ENCODE measurements around the gene TEX9.

TEX9 gene

DNA sequence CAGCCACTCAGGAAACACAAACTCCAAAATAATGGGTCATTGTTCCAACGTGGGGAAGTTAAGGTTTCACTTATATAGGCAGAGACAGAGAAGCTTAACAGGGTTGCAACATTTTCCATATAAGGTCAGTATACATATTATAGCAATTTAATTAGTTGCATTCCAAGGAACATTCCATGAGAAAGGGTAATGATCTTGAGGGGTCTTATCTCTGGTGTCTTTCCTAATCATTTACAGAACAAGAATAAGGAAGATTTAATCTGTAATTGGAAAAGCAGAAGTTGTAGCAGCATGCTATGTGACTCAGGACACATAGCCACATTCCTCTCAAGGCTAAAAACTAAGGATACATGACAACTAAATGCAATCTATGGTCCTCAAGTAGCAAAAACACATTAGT is 94.8 kb downstream of the TEX9 start:
- Histone ChIP-seq H3K27me3 (replicated peaks in 2 of 5; ENCODE audit: control insufficient read depth in 4 of 5, insufficient read depth in 5 of 5, low read length in 4 of 5) (no peaks in the 10 kb centered on the region), H3K4me3 (ENCODE audit: control insufficient read depth in 1 of 7, extremely low read depth in 1 of 7, insufficient read depth in 4 of 7, low read depth in 2 of 7, low read length in 6 of 7) (no peak overlapping the region), H3K27ac (ENCODE audit: insufficient read depth in 1 of 2, low read depth in 1 of 2, low read length in 2 of 2, poor library complexity in 1 of 2, severe bottlenecking in 2 of 2) (no peak overlapping the region), H3K4me1 (ENCODE audit: control extremely low read depth in 1 of 4, control insufficient read depth in 4 of 4, insufficient read depth in 4 of 4, low read length in 3 of 4) (peaks cover under 1 to 8% (median 6%) of the 10 kb centered on the region in 4 experiments), H3K36me3 (ENCODE audit: control insufficient read depth in 4 of 4, insufficient read depth in 4 of 4, low read length in 3 of 4) (no peaks in the 10 kb centered on the region), H3K9me3 (ENCODE audit: control extremely low read depth in 1 of 5, control insufficient read depth in 4 of 5, insufficient read depth in 2 of 5, low read depth in 1 of 5, low read length in 4 of 5) (no peaks in the 10 kb centered on the region)
- ChIA-PET CTCF (interaction anchor here (0.5 kb wide), 1 partner anchor 44 kb away, joined by 3 read pairs; no protein-coding TSS in a partner anchor), POLR2A (interaction anchor here (0.7 to 1.1 kb wide), 2 partner anchors 105 to 228 kb away, joined by 3 to 5 read pairs; no protein-coding TSS in a partner anchor)
- no CpG with 5 or more reads among the region's 1 CpG for WGBS (ENCODE audit: insufficient coverage)
- DNase-seq: peak in 2 of 3 donors; percentile 40 to 66

- Histone ChIP-seq H3K27me3 (replicated peaks in 2 of 5; ENCODE audit: control insufficient read depth in 4 of 5, insufficient read depth in 5 of 5, low read length in 4 of 5) (no peaks in the 10 kb centered on the region), H3K4me1 (ENCODE audit: control extremely low read depth in 1 of 4, control insufficient read depth in 4 of 4, insufficient read depth in 4 of 4, low read length in 3 of 4) (peaks cover 4 to 14% (median 10%) of the 10 kb centered on the region in 4 experiments), H3K4me3 (ENCODE audit: control insufficient read depth in 1 of 7, extremely low read depth in 1 of 7, insufficient read depth in 4 of 7, low read depth in 2 of 7, low read length in 6 of 7) (no peak overlapping the region), H3K36me3 (ENCODE audit: control insufficient read depth in 4 of 4, insufficient read depth in 4 of 4, low read length in 3 of 4) (no peaks in the 10 kb centered on the region), H3K9me3 (ENCODE audit: control extremely low read depth in 1 of 5, control insufficient read depth in 4 of 5, insufficient read depth in 2 of 5, low read depth in 1 of 5, low read length in 4 of 5) (no peaks in the 10 kb centered on the region), H3K27ac (ENCODE audit: insufficient read depth in 1 of 2, low read depth in 1 of 2, low read length in 2 of 2, poor library complexity in 1 of 2, severe bottlenecking in 2 of 2) (no peak overlapping the region)
- ChIA-PET CTCF (no interaction called here), POLR2A (interaction anchor here (1.1 kb wide), 1 partner anchor 106 kb away, joined by 5 read pairs; no protein-coding TSS in a partner anchor)
- no CpG with 5 or more reads among the region's 2 CpGs for WGBS (ENCODE audit: insufficient coverage)
- no peak for DNase-seq
Measured at GRCh38 chr15:56460947-56461346, 95.7 kb downstream of the TEX9 start.

- Histone ChIP-seq H3K4me3 (ENCODE audit: control insufficient read depth in 1 of 7, extremely low read depth in 1 of 7, insufficient read depth in 4 of 7, low read depth in 2 of 7, low read length in 6 of 7) (peak within 1 kb of the TSS; percentile 18 to 98 (median 78)), H3K27ac (ENCODE audit: insufficient read depth in 1 of 2, low read depth in 1 of 2, low read length in 2 of 2, poor library complexity in 1 of 2, severe bottlenecking in 2 of 2) (peak within 1 kb of the TSS; percentile 83 to 93), H3K9me3 (ENCODE audit: control extremely low read depth in 1 of 5, control insufficient read depth in 4 of 5, insufficient read depth in 2 of 5, low read depth in 1 of 5, low read length in 4 of 5) (no peaks in the 10 kb centered on the region), H3K36me3 (ENCODE audit: control insufficient read depth in 4 of 4, insufficient read depth in 4 of 4, low read length in 3 of 4) (no peaks in the 10 kb centered on the region), H3K4me1 (ENCODE audit: control extremely low read depth in 1 of 4, control insufficient read depth in 4 of 4, insufficient read depth in 4 of 4, low read length in 3 of 4) (peaks cover 8 to 30% (median 20%) of the 10 kb centered on the region in 4 experiments), H3K27me3 (replicated peaks in 2 of 5; ENCODE audit: control insufficient read depth in 4 of 5, insufficient read depth in 5 of 5, low read length in 4 of 5) (no peaks in the 10 kb centered on the region)
- DNase-seq: peak; percentile 97 to 99 (median 99)
- ChIA-PET CTCF (interaction anchor here (1.0 kb wide), 1 partner anchor 10 kb away, joined by 3 read pairs; no protein-coding TSS in a partner anchor), POLR2A (no interaction called here)
- WGBS (ENCODE audit: insufficient coverage): 2% methylated on average over 37 of the region's 38 CpGs
Measured at GRCh38 chr15:56464893-56465520, 99.8 kb downstream of the TEX9 start, which contains the start of gene MNS1. Gene MNS1 (minus strand): TSS chr15:56465137. CDS start chr15:56464972, 165 bp downstream.

DNA sequence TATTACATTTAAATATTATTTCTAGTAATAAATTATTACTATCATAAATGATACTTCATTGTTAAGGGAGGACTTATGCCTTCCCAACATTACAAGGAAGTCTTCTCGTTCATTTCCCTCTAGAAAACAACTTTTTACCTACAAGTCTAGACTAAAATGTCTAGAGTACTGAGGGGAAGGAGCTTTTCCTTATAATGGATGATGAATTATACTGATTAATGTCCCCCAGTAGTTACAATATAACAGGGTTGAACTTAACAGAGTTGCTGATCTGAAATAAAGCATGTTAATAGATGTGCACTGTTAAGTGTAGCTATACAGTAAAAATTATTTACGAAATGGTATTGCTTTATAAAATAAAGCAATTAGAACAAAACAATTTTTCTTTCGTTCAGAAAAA is 102.4 kb downstream of the TEX9 start:
- CTCF ChIA-PET: no interaction called here

GRCh38 chr15:56468401-56468800 is 103.2 kb downstream of the TEX9 start:
- Histone ChIP-seq H3K4me1 (ENCODE audit: control extremely low read depth in 1 of 4, control insufficient read depth in 4 of 4, insufficient read depth in 4 of 4, low read length in 3 of 4) (peaks cover 8 to 30% (median 20%) of the 10 kb centered on the region in 4 experiments), H3K9me3 (ENCODE audit: control extremely low read depth in 1 of 5, control insufficient read depth in 4 of 5, insufficient read depth in 2 of 5, low read depth in 1 of 5, low read length in 4 of 5) (no peaks in the 10 kb centered on the region), H3K36me3 (ENCODE audit: control insufficient read depth in 4 of 4, insufficient read depth in 4 of 4, low read length in 3 of 4) (no peaks in the 10 kb centered on the region), H3K27me3 (replicated peaks in 2 of 5; ENCODE audit: control insufficient read depth in 4 of 5, insufficient read depth in 5 of 5, low read length in 4 of 5) (no peaks in the 10 kb centered on the region), H3K27ac (ENCODE audit: insufficient read depth in 1 of 2, low read depth in 1 of 2, low read length in 2 of 2, poor library complexity in 1 of 2, severe bottlenecking in 2 of 2) (peak overlapping the region; percentile 65 to 79), H3K4me3 (ENCODE audit: control insufficient read depth in 1 of 7, extremely low read depth in 1 of 7, insufficient read depth in 4 of 7, low read depth in 2 of 7, low read length in 6 of 7) (peak overlapping the region in 6 of 7 experiments; percentile 48 to 74 (median 51))
- WGBS (ENCODE audit: insufficient coverage): no CpG with 5 or more reads among the region's 2 CpGs
- peak; percentile 38 to 79 (median 73) for DNase-seq
- CTCF ChIA-PET: interaction anchor here (1.0 to 2.6 kb wide), 2 partner anchors 23 to 39 kb away, joined by 3 to 8 read pairs; no protein-coding TSS in a partner anchor
- POLR2A ChIA-PET: no interaction called here

More for the DNA sequence above, 102.4 kb downstream of the TEX9 start:
- H3K36me3 ChIP-seq (ENCODE audit: control insufficient read depth in 4 of 4, insufficient read depth in 4 of 4, low read length in 3 of 4): no peaks in the 10 kb centered on the region
- H3K4me1 ChIP-seq (ENCODE audit: control extremely low read depth in 1 of 4, control insufficient read depth in 4 of 4, insufficient read depth in 4 of 4, low read length in 3 of 4): peaks cover 8 to 30% (median 20%) of the 10 kb centered on the region in 4 experiments
- no peaks in the 10 kb centered on the region for H3K27me3 ChIP-seq (replicated peaks in 2 of 5; ENCODE audit: control insufficient read depth in 4 of 5, insufficient read depth in 5 of 5, low read length in 4 of 5)
- H3K4me3 ChIP-seq (ENCODE audit: control insufficient read depth in 1 of 7, extremely low read depth in 1 of 7, insufficient read depth in 4 of 7, low read depth in 2 of 7, low read length in 6 of 7): no peak overlapping the region
- no peak overlapping the region for H3K27ac ChIP-seq (ENCODE audit: insufficient read depth in 1 of 2, low read depth in 1 of 2, low read length in 2 of 2, poor library complexity in 1 of 2, severe bottlenecking in 2 of 2)
- WGBS (ENCODE audit: insufficient coverage): no CpG with 5 or more reads among the region's 3 CpGs
- no peak for DNase-seq
- H3K9me3 ChIP-seq (ENCODE audit: control extremely low read depth in 1 of 5, control insufficient read depth in 4 of 5, insufficient read depth in 2 of 5, low read depth in 1 of 5, low read length in 4 of 5): no peaks in the 10 kb centered on the region
- POLR2A ChIA-PET: no interaction called here

DNA sequence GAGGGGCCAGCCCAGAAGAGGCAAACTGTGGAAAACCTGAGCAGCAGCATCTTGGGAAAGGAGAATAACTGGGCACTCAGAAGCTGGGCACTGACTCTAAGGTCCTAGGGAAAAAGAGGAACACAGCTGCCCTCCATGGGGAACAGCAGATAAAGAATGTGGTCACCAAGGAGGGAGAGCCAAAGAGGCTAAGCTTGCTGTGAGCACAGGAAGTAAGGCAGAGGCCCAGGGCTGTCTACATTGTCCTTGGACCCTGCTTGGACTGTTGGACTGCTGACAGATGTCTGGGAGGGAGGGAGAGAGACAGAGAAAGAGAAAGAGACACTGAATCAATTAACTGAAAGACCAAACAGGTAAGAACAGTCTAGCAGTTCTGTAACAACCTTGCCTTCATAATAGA is 104.3 kb downstream of the TEX9 start:
- POLR2A ChIA-PET: interaction anchor here (0.6 kb wide), 2 partner anchors 15 to 268 kb away, joined by 5 read pairs; no protein-coding TSS in a partner anchor

DNA sequence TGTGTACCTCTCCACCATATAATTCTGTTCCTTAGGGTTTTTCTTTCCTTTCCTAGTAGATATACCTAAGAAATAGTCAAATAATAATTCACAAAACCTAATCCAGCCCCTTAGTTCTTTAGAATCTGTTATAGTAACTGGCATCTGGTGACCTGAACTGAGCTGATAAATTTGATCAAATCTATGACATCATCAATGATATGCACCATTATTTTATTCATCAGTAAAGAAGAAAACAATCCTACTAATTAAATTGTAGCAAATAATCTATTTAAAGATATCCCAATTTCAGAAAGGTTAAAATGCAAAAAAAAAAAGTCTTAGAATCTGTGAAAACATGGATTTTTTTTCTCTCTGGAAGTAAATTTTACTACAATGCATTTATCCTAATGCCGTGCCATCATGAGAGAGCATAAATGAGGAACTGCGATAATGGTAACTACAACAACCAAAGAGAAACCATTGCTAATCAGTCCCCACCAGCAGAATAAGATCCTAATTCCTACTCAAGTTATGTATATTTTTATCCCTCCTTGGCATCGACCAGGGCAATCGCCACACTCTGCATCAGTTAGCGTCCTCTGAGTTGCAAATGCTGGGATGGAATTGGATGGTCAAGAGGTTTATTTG is 106.3 kb downstream of the TEX9 start:
- WGBS (ENCODE audit: insufficient coverage): 100% methylated on average over 2 of the region's 5 CpGs
- Histone ChIP-seq H3K9me3 (ENCODE audit: control extremely low read depth in 1 of 5, control insufficient read depth in 4 of 5, insufficient read depth in 2 of 5, low read depth in 1 of 5, low read length in 4 of 5) (no peaks in the 10 kb centered on the region), H3K27me3 (replicated peaks in 2 of 5; ENCODE audit: control insufficient read depth in 4 of 5, insufficient read depth in 5 of 5, low read length in 4 of 5) (no peaks in the 10 kb centered on the region), H3K4me1 (ENCODE audit: control extremely low read depth in 1 of 4, control insufficient read depth in 4 of 4, insufficient read depth in 4 of 4, low read length in 3 of 4) (peaks cover 4 to 16% (median 10%) of the 10 kb centered on the region in 4 experiments), H3K27ac (ENCODE audit: insufficient read depth in 1 of 2, low read depth in 1 of 2, low read length in 2 of 2, poor library complexity in 1 of 2, severe bottlenecking in 2 of 2) (no peak overlapping the region), H3K4me3 (ENCODE audit: control insufficient read depth in 1 of 7, extremely low read depth in 1 of 7, insufficient read depth in 4 of 7, low read depth in 2 of 7, low read length in 6 of 7) (no peak overlapping the region), H3K36me3 (ENCODE audit: control insufficient read depth in 4 of 4, insufficient read depth in 4 of 4, low read length in 3 of 4) (no peaks in the 10 kb centered on the region)
- ChIA-PET POLR2A (no interaction called here), CTCF (no interaction called here)
- peak in 2 of 3 donors; percentile 21 to 48 for DNase-seq

More for the DNA sequence above, 104.3 kb downstream of the TEX9 start:
- Histone ChIP-seq H3K4me1 (ENCODE audit: control extremely low read depth in 1 of 4, control insufficient read depth in 4 of 4, insufficient read depth in 4 of 4, low read length in 3 of 4) (peaks cover 8 to 25% (median 15%) of the 10 kb centered on the region in 4 experiments), H3K9me3 (ENCODE audit: control extremely low read depth in 1 of 5, control insufficient read depth in 4 of 5, insufficient read depth in 2 of 5, low read depth in 1 of 5, low read length in 4 of 5) (no peaks in the 10 kb centered on the region), H3K4me3 (ENCODE audit: control insufficient read depth in 1 of 7, extremely low read depth in 1 of 7, insufficient read depth in 4 of 7, low read depth in 2 of 7, low read length in 6 of 7) (peak overlapping the region in 1 of 7 experiments; percentile 6), H3K27ac (ENCODE audit: insufficient read depth in 1 of 2, low read depth in 1 of 2, low read length in 2 of 2, poor library complexity in 1 of 2, severe bottlenecking in 2 of 2) (peak overlapping the region in 1 of 2 experiments; percentile 79), H3K27me3 (replicated peaks in 2 of 5; ENCODE audit: control insufficient read depth in 4 of 5, insufficient read depth in 5 of 5, low read length in 4 of 5) (no peaks in the 10 kb centered on the region), H3K36me3 (ENCODE audit: control insufficient read depth in 4 of 4, insufficient read depth in 4 of 4, low read length in 3 of 4) (no peaks in the 10 kb centered on the region)
- CTCF ChIA-PET: interaction anchor here (0.9 to 2.6 kb wide), 2 partner anchors 22 to 669 kb away, joined by 3 to 8 read pairs; no protein-coding TSS in a partner anchor
- peak in 1 of 3 donors; percentile 22 for DNase-seq

Measured in common myeloid progenitor, CD34-positive (primary cell).